ENCODE data around the gene SLC28A1. TPM values are rescaled to one million over a fixed set of nuclear protein-coding genes. Genes with fewer than 3 reads are reported as not detected.

Gene SLC28A1
- total and polyA plus RNA-seq, 2 of the 4 experiments (the other 2 are of a cell fraction) = not detected

- Histone ChIP-seq H2AFZ (replicated peaks; ENCODE audit: low read length, poor library complexity) (no peak overlapping the region), H4K20me1 (ENCODE audit: insufficient read depth, low read length) (no peaks in the 10 kb centered on the region), H3K9me1 (ENCODE audit: insufficient read depth, low read length) (no peaks in the 10 kb centered on the region), H4K5ac (ENCODE audit: low read depth, low read length) (no peak overlapping the region), H3K4ac (ENCODE audit: low read depth, low read length) (no peak overlapping the region), H3K4me2 (ENCODE audit: low read depth, low read length) (no peak overlapping the region), H4K91ac (ENCODE audit: insufficient read depth, low read depth, low read length) (no peak overlapping the region), H2BK15ac (ENCODE audit: low read depth, low read length) (no peak overlapping the region), H3K4me1 (ENCODE audit: control insufficient read depth, insufficient read depth, low read length) (peaks cover 2% of the 10 kb centered on the region; the same call in 1 of the 2 replicates), H3K4me3 (ENCODE audit: insufficient read depth, low read depth, low read length) (no peak overlapping the region), H3K56ac (ENCODE audit: extremely low read depth, insufficient read depth, low read length) (no peak overlapping the region), H3K9me3 (ENCODE audit: control insufficient read depth, insufficient read depth, low read length) (no peaks in the 10 kb centered on the region), H2AK5ac (ENCODE audit: low read depth, low read length) (no peak overlapping the region), H2BK120ac (ENCODE audit: low read depth, low read length) (no peak overlapping the region), H3K18ac (ENCODE audit: low read depth, low read length) (no peak overlapping the region), H3K27me3 (ENCODE audit: control insufficient read depth, insufficient read depth, low read length) (0 out of 2 replicates have a peak, but pooled peaks cover 3% of the 10 kb centered on the region), H2BK5ac (ENCODE audit: low read depth, low read length, poor library complexity, severe bottlenecking) (no peak overlapping the region), H2AK9ac (replicated peaks; ENCODE audit: low read depth, low read length, poor library complexity) (no peak overlapping the region), H3K9ac (ENCODE audit: low read depth, low read length) (no peak overlapping the region), H3K79me1 (ENCODE audit: low read depth in 1 of 2, low read length in 2 of 2) (no peaks in the 10 kb centered on the region), H3K27ac (ENCODE audit: insufficient read depth, low read length) (no peak overlapping the region), H2BK20ac (ENCODE audit: low read depth, low read length) (no peak overlapping the region), H4K8ac (ENCODE audit: low read depth in 2 of 2, low read length in 2 of 2) (no peak overlapping the region), H3K23ac (ENCODE audit: low read depth, low read length) (no peak overlapping the region), H3K36me3 (ENCODE audit: control insufficient read depth, insufficient read depth, low read length) (no peaks in the 10 kb centered on the region), H3K14ac (replicated peaks; ENCODE audit: low read depth, low read length) (no peak overlapping the region)
- DNase-seq (no peak), ATAC-seq (ENCODE audit: low read depth) (no peak)
- dilution Hi-C loops (cut with HindIII; ENCODE audit: low sequenced_read_pairs, unreplicated experiment) (no loop called here), intact Hi-C loops (cut with micrococcal nuclease) (no loop called here), in situ Hi-C loops (cut with MboI; ENCODE audit: low sequenced_read_pairs) (no loop called here)
- WGBS, 2 experiments (ENCODE audit: extremely low coverage in 2 of 2, insufficient read length in 1 of 2) = 40% methylated on average over 1 of the region's 5 CpGs; no CpG with 5 or more reads in 1 of the 2 experiments
- ChIA-PET POLR2A (ENCODE audit: unreplicated experiment) (interaction anchor here (0.6 kb wide), 1 partner anchor 405 kb away, joined by 3 read pairs; no protein-coding TSS in a partner anchor), CTCF (no interaction called here)
- TF ChIP-seq USF2 (IDR thresholded peaks at IDR 0.05; ENCODE audit: low read depth, low read length) (no peak), CEBPB (IDR thresholded peaks at IDR 0.05; ENCODE audit: low read depth, low read length) (no peak), ELK1 (IDR thresholded peaks at IDR 0.05; ENCODE audit: borderline replicate concordance, low read depth, low read length) (no peak), FOS (IDR thresholded peaks at IDR 0.05; ENCODE audit: low read depth, low read length) (no peak), CHD1 (IDR thresholded peaks at IDR 0.05; ENCODE audit: low read depth, low read length) (no peak), MAFK (IDR thresholded peaks at IDR 0.05; ENCODE audit: low read depth, low read length) (no peak), MAZ (IDR thresholded peaks at IDR 0.05; ENCODE audit: borderline replicate concordance, low read depth, low read length) (no peak), CTCF (conservative IDR thresholded peaks at IDR 0.05; ENCODE audit: low read depth, low read length) (no peak), MXI1 (IDR thresholded peaks at IDR 0.05; ENCODE audit: borderline replicate concordance, low read depth, low read length) (no peak), SMC3 (IDR thresholded peaks at IDR 0.05; ENCODE audit: low read depth, low read length) (no peak)
- no TSS peak for BruUV-seq (replicated peaks)
Observed at GRCh38 chr15:84975871-84976351, 91.4 kb downstream of the SLC28A1 start.
